HG03097 (cell line): ENCODE results near the gene NXNL1.
"Not testable (repeated sequence)": the region's sequence is repeated elsewhere in the genome, so short reads cannot be mapped to it uniquely, and the experiment has no call there.

Source experiments
- ATAC-seq: cut with Tn5 transposase; IDR thresholded peaks from one replicate; pipeline ENCODE4 v1.9.1; 2021; ENCODE audit not compliant: unreplicated experiment, low FRiP score

Gene NXNL1

GRCh38 chr19:17487284-17488121, 26.8 kb upstream of the NXNL1 start:
- no peak for ATAC-seq

- ATAC-seq, result no peak
These were observed 26.0 kb upstream of the NXNL1 start for GRCh38 chr19:17486545-17487240.

- ATAC-seq, result no peak
These were observed 23.9 kb upstream of the NXNL1 start for GRCh38 chr19:17484520-17485185.

- ATAC-seq, result no peak
These were observed 22.9 kb upstream of the NXNL1 start for GRCh38 chr19:17483605-17484002.

- no peak for ATAC-seq
These were observed 22.3 kb upstream of the NXNL1 start for GRCh38 chr19:17482877-17483604.

- ATAC-seq, result no peak
These were observed 21.3 kb upstream of the NXNL1 start for GRCh38 chr19:17481986-17482385.

- ATAC-seq, result no peak
These were observed 18.6 kb upstream of the NXNL1 start for GRCh38 chr19:17479325-17479791.

- no peak for ATAC-seq
These were observed 14.9 kb upstream of the NXNL1 start for GRCh38 chr19:17475541-17476115.

- ATAC-seq, result not testable (repeated sequence)
These were observed 14.3 kb upstream of the NXNL1 start for GRCh38 chr19:17475011-17475540.

- ATAC-seq, result no peak
These were observed 12.3 kb upstream of the NXNL1 start for GRCh38 chr19:17473041-17473440.

- ATAC-seq, result no peak
These were observed 10.8 kb upstream of the NXNL1 start for GRCh38 chr19:17471410-17472125.

GRCh38 chr19:17470068-17470841, 9.5 kb upstream of the NXNL1 start, which contains the start of gene SLC27A1:
SLC27A1 (plus strand) TSS chr19:17470524; CDS start chr19:17470541, 17 bp downstream.
- ATAC-seq, result peak; percentile 71

- peak; percentile 47 for ATAC-seq
These were observed 8.8 kb upstream of the NXNL1 start for GRCh38 chr19:17469481-17470067.

GRCh38 chr19:17469092-17469480, 8.4 kb upstream of the NXNL1 start:
- no peak for ATAC-seq

GRCh38 chr19:17468302-17469091, 7.8 kb upstream of the NXNL1 start:
- ATAC-seq, result no peak

GRCh38 chr19:17467471-17468301, 7.0 kb upstream of the NXNL1 start:
- ATAC-seq, result no peak

GRCh38 chr19:17466487-17466850, 5.7 kb upstream of the NXNL1 start:
- ATAC-seq, result no peak
